Common myeloid progenitor, CD34-positive (primary cell): ENCODE measurements around the gene APMAP.

ENCODE experiments used
- CTCF ChIA-PET: fragments of 350-600 bp; sonication (Branson Sonifier 250); formaldehyde crosslinking; loops from one replicate; lab custom pipeline; 2021; ENCODE audit warnings: antibody characterized with exemption; lab: Charles Lee
- POLR2A ChIA-PET: fragments of 350-600 bp; sonication (Branson Sonifier 250); formaldehyde crosslinking; loops from one replicate; lab custom pipeline; 2021; ENCODE audit warnings: antibody characterized with exemption; lab: Charles Lee
- DNase-seq, 3 donors: peaks; one replicate each; pipeline versions ENCODE4 v3.0.0 to v3.0.0-alpha.2; 2013
- H3K27ac ChIP-seq, 2 experiments: 1 replicate in 1 of 2; 2 replicates in 1 of 2; pipeline ENCODE4 v1.7.0; 2013; ENCODE audit warnings: inconsistent platforms in 2 of 2, low read length in 2 of 2, mild to moderate bottlenecking in 2 of 2, low read depth in 1 of 2, moderate library complexity in 1 of 2; ENCODE audit not compliant: severe bottlenecking in 2 of 2, insufficient read depth in 1 of 2, poor library complexity in 1 of 2
- H3K27me3 ChIP-seq, 5 experiments: replicated peaks in 2 of 5; 1 replicate in 3 of 5; 2 replicates in 2 of 5; pipeline versions ENCODE4 v1.6.1 to v1.7.0; 2013; ENCODE audit warnings: low read length in 4 of 5, mild to moderate bottlenecking in 2 of 5, moderate library complexity in 2 of 5, inconsistent platforms in 1 of 5; ENCODE audit not compliant: insufficient read depth in 5 of 5, control insufficient read depth in 4 of 5
- H3K36me3 ChIP-seq, 4 experiments: 1 replicate in 2 of 4; 2 replicates in 2 of 4; pipeline versions ENCODE4 v1.6.1 to v1.7.0; 2013; ENCODE audit warnings: low read length in 3 of 4, control low read depth in 1 of 4, mild to moderate bottlenecking in 1 of 4; ENCODE audit not compliant: control insufficient read depth in 4 of 4, insufficient read depth in 4 of 4
- H3K4me1 ChIP-seq, 4 experiments: 1 replicate in 3 of 4; 2 replicates in 1 of 4; pipeline versions ENCODE4 v1.6.1 to v1.7.1; 2013; ENCODE audit warnings: low read length in 3 of 4, mild to moderate bottlenecking in 3 of 4, control low read depth in 1 of 4, inconsistent platforms in 1 of 4, moderate library complexity in 1 of 4; ENCODE audit not compliant: control insufficient read depth in 4 of 4, insufficient read depth in 4 of 4; ENCODE audit errors: control extremely low read depth in 1 of 4
- H3K4me3 ChIP-seq, 7 experiments: 1 replicate in 4 of 7; 2 replicates in 3 of 7; pipeline versions ENCODE4 v1.5.1 to v1.7.0; 2013; ENCODE audit warnings: mild to moderate bottlenecking in 7 of 7, low read length in 6 of 7, moderate library complexity in 6 of 7, inconsistent platforms in 2 of 7, low read depth in 2 of 7, control low read depth in 1 of 7; ENCODE audit not compliant: insufficient read depth in 4 of 7, control insufficient read depth in 1 of 7; ENCODE audit errors: extremely low read depth in 1 of 7
- H3K9me3 ChIP-seq, 5 experiments: 1 replicate in 4 of 5; 2 replicates in 1 of 5; pipeline versions ENCODE4 v1.6.1 to v1.7.1; 2013; ENCODE audit warnings: low read length in 4 of 5, mild to moderate bottlenecking in 2 of 5, inconsistent platforms in 1 of 5, low read depth in 1 of 5, moderate library complexity in 1 of 5; ENCODE audit not compliant: control insufficient read depth in 4 of 5, insufficient read depth in 2 of 5; ENCODE audit errors: control extremely low read depth in 1 of 5
- WGBS: methylation state at CpG from one replicate; pipeline ENCODE4 v1.1.5; 2013; ENCODE audit not compliant: insufficient coverage; 5-methylcytosine and 5-hydroxymethylcytosine counted together

Gene APMAP

GRCh38 chr20:24984961-24985640 is 7.5 kb downstream of the APMAP start:
- no peak overlapping the region for H3K27ac ChIP-seq
- no CpG with 5 or more reads among the region's 3 CpGs for WGBS
- peaks cover 3 to 42% (median 7%) of the 10 kb centered on the region in 4 experiments for H3K36me3 ChIP-seq
- no peaks in the 10 kb centered on the region for H3K27me3 ChIP-seq
- peaks cover 0 to 4% (median 0%) of the 10 kb centered on the region in 5 experiments for H3K9me3 ChIP-seq
- H3K4me3 ChIP-seq, result peak overlapping the region in 1 of 7 experiments; percentile 27
- ChIA-PET CTCF (interaction anchor here (1.0 kb wide), 1 partner anchor 30 kb away, joined by 3 read pairs; no protein-coding TSS in a partner anchor), POLR2A (no interaction called here)
- peaks cover 2 to 59% (median 39%) of the 10 kb centered on the region in 4 experiments for H3K4me1 ChIP-seq
- DNase-seq, result no peak

GRCh38 chr20:24983896-24984295 is 8.7 kb downstream of the APMAP start:
- WGBS, result 96% methylated on average over 7 of the region's 8 CpGs
- peaks cover 0 to 4% (median 0%) of the 10 kb centered on the region in 5 experiments for H3K9me3 ChIP-seq
- ChIA-PET CTCF (interaction anchor here (0.9 kb wide), 1 partner anchor 56 kb away, joined by 3 read pairs; no protein-coding TSS in a partner anchor), POLR2A (no interaction called here)
- no peak overlapping the region for H3K4me3 ChIP-seq
- DNase-seq, result no peak
- H3K27ac ChIP-seq, result no peak overlapping the region
- peaks cover 0 to 55% (median 40%) of the 10 kb centered on the region in 4 experiments for H3K4me1 ChIP-seq
- H3K36me3 ChIP-seq, result peaks cover 5 to 46% (median 9%) of the 10 kb centered on the region in 4 experiments
- H3K27me3 ChIP-seq, result no peaks in the 10 kb centered on the region

GRCh38 chr20:24981790-24982189 is 10.8 kb downstream of the APMAP start:
- DNase-seq, result peak in 2 of 3 donors; percentile 45 to 56
- CTCF ChIA-PET, result no interaction called here

GRCh38 chr20:24981282-24981681 is 11.3 kb downstream of the APMAP start:
- WGBS, result 55% methylated on average over 3 of the region's 4 CpGs
- Histone ChIP-seq H3K36me3 (peaks cover 13 to 62% (median 23%) of the 10 kb centered on the region in 4 experiments), H3K27me3 (no peaks in the 10 kb centered on the region), H3K4me3 (no peak overlapping the region), H3K27ac (peak overlapping the region in 1 of 2 experiments; percentile 28), H3K9me3 (peaks cover 0 to 8% (median 7%) of the 10 kb centered on the region in 5 experiments), H3K4me1 (peaks cover 0 to 48% (median 39%) of the 10 kb centered on the region in 4 experiments)
- ChIA-PET CTCF (interaction anchor here (0.8 to 1.5 kb wide), 3 partner anchors 13 to 29 kb away, joined by 3 to 6 read pairs (median 5); no protein-coding TSS in a partner anchor), POLR2A (no interaction called here)
- DNase-seq, result no peak

More at GRCh38 chr20:24981790-24982189, 10.8 kb downstream of the APMAP start:
- Histone ChIP-seq H3K27ac (no peak overlapping the region), H3K9me3 (peaks cover 0 to 7% (median 3%) of the 10 kb centered on the region in 5 experiments), H3K4me3 (no peak overlapping the region), H3K27me3 (no peaks in the 10 kb centered on the region), H3K36me3 (peaks cover 10 to 57% (median 19%) of the 10 kb centered on the region in 4 experiments), H3K4me1 (peaks cover 0 to 52% (median 39%) of the 10 kb centered on the region in 4 experiments)
- 0% methylated on average over 3 of the region's 3 CpGs for WGBS
- POLR2A ChIA-PET, result interaction anchor here (1.8 kb wide), 1 partner anchor 10 kb away, joined by 3 read pairs; no protein-coding TSS in a partner anchor

- H3K4me1 ChIP-seq, result peaks cover 0 to 40% (median 33%) of the 10 kb centered on the region in 4 experiments
- peaks cover 13 to 64% (median 27%) of the 10 kb centered on the region in 4 experiments for H3K36me3 ChIP-seq
- peaks cover 0 to 15% (median 8%) of the 10 kb centered on the region in 5 experiments for H3K9me3 ChIP-seq
- 91% methylated on average over 26 of the region's 34 CpGs for WGBS
- no peak overlapping the region for H3K27ac ChIP-seq
- no peak overlapping the region for H3K4me3 ChIP-seq
- no peaks in the 10 kb centered on the region for H3K27me3 ChIP-seq
- ChIA-PET POLR2A (no interaction called here), CTCF (interaction anchor here (0.8 to 1.5 kb wide), 6 partner anchors 9 to 45 kb away, joined by 3 to 6 read pairs (median 3); no protein-coding TSS in a partner anchor)
- peak in 2 of 3 donors; percentile 38 to 45 for DNase-seq
Observed at GRCh38 chr20:24980291-24981053, 12.1 kb downstream of the APMAP start.

GRCh38 chr20:24979036-24979960 is 13.3 kb downstream of the APMAP start:
- Histone ChIP-seq H3K9me3 (peaks cover 0 to 17% (median 8%) of the 10 kb centered on the region in 5 experiments), H3K4me3 (no peak overlapping the region), H3K36me3 (peaks cover 13 to 64% (median 31%) of the 10 kb centered on the region in 4 experiments), H3K27ac (no peak overlapping the region), H3K27me3 (no peaks in the 10 kb centered on the region), H3K4me1 (peaks cover 0 to 28% (median 25%) of the 10 kb centered on the region in 4 experiments)
- 95% methylated on average over 14 of the region's 15 CpGs for WGBS
- DNase-seq, result no peak
- CTCF ChIA-PET, result interaction anchor here (0.6 to 1.5 kb wide), 4 partner anchors 10 to 172 kb away, joined by 3 to 6 read pairs (median 4); no protein-coding TSS in a partner anchor
- POLR2A ChIA-PET, result no interaction called here
